ENCODE data around the gene AKAP6. TPM values are rescaled to one million over a fixed set of nuclear protein-coding genes. Genes with fewer than 3 reads are reported as not detected.
"Not testable (repeated sequence)": the region's sequence is repeated elsewhere in the genome, so short reads cannot be mapped to it uniquely, and the experiment has no call there.

The AKAP6 gene
- total RNA-seq, 1 donor from 2014 or later = 249 TPM

DNA sequence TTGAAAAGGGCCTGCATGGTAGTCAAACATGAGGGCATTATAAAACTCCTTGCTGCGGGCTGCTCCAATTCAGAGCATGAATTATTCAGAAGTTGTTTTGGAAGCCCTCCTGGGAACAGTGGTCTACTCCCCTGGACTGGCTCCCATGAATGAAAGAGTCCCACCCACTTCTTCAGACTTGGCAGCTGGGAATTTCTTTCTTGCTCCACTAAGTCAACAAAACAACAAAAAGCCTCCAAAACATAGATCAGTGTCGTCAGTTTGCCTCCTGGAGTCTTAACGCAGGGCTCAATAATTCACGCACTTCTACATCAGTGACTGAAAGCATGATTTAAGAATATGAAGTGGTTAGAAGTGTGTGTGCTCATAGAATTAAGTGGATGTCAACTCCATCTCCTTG lies 37.9 kb downstream of the AKAP6 start:
- intact Hi-C loops (cut with DNase I) = no loop called here
- no peak for DNase-seq (ENCODE audit: low spot score)

DNA sequence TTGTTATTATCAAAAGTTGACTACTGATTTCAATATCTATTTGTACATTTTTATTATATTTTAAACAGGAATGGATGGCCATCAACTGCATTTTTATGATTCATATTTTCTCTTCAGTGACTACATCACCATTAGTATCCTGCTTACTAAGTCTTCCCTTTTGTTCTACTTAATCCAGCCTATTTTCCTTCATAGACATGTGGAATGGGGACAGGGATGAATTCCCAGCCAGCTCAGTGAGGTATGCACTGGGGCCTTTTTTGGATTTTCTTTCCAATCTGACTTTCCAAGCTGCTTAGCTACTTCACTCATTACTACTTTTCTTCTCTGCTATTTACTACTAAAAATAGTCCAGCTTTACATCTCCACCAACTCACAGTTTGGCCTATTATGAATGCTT lies 38.4 kb downstream of the AKAP6 start:
- intact Hi-C loops (cut with DNase I) = no loop called here
- DNase-seq (ENCODE audit: low spot score) = no peak

DNA sequence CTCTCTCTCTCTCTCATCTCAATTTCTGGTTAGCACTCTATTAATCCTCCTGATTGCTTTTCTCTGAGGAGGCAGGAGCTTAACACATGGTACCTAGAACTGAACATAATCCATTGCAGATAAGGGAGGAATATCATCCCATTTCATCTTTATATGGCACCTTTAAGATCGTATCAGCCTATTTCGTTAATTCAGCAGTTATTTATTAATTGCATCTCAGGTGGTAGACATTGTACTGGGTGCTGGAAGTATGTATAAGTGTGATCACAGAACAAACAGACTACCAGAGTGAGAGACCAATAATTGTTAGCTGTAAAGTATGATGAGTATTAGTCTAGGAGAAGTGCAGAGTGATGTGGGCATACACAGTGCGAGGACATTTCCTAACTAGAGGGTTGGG lies 39.0 kb downstream of the AKAP6 start:
- intact Hi-C loops (cut with DNase I) = no loop called here

DNA sequence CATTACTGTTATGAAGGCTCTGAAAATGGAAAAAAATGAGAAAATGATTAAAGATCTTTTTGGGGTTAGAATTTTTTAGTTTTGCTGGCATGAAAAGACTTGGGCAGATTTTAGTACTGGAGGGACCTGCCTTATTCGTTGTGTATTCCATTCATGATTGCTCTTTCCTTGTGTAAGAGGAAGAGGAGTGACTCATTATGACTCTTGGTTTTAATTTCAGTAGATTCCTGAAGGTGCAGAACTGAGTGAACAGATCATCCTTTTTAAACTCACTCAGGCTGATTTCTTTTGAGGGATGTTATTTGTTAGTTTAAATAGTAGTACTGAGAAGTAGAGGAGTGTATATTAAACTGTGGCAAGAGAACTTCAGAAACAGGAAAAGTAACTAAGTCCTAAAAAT lies 41.6 kb downstream of the AKAP6 start:
- intact Hi-C loops (cut with DNase I) = no loop called here
- no peak for DNase-seq (ENCODE audit: low spot score)

More for the DNA sequence above, 39.0 kb downstream of the AKAP6 start:
- DNase-seq (ENCODE audit: low spot score) = no peak

DNA sequence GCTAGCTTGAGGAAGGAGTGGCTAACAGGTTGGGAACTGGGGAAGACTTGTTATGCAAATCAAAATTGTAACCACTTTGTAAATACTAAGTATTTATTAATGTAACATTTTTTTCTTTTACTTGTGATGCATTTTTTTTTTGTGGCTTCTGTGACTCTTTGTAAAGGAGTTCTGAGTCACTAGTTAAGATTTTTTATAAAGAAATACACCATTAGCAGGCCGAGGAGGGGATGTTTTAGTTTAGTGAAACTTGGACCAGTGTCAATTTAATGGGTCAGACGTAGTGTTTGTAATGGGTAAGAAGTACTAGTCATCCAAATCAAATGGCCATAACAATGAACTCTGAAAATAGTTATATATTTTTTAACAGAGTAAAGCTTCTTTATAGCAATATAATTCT lies 43.1 kb downstream of the AKAP6 start:
- intact Hi-C loops (cut with DNase I) = no loop called here
- no peak for DNase-seq (ENCODE audit: low spot score)

DNA sequence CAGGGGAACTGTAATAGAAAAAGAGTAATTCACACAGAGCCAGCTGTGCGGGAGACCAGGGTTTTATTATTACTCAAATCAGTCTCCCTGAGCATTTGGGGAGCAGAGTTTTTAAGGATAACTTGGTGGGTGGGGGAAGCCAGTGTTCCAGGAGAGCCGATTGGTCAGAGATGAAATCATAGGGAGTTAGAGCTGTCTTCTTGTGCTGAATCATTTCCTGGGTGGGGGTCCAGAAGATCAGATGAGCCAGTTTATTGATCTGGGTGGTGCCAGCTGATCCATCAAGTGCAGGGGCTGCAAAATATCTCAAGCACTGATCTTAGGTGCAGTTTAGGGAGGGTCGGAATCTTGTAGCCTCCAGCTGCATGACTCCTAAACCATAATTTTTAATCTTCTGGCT lies 44.1 kb downstream of the AKAP6 start:
- DNase-seq (ENCODE audit: low spot score); intact Hi-C loops (cut with DNase I): not testable (repeated sequence)

DNA sequence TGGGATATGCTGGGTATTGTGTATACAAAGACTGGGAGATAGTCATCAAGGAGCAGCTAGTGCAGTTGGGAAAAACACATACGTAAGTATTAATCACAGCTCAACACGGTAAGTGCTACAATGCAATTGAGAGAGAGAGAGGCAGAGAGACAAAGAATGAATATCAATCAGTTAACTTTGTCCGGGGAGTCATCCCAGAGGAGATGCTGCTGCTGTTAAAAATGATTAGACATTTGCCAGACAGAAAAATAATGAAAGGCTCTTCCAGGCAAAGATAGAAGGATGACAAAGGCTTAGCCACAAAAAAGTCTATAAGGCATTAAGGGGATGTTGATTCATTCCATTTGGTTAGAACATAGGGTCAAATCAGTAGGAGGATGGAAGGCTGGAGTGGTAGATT lies 45.1 kb downstream of the AKAP6 start:
- intact Hi-C loops (cut with DNase I) = no loop called here

DNA sequence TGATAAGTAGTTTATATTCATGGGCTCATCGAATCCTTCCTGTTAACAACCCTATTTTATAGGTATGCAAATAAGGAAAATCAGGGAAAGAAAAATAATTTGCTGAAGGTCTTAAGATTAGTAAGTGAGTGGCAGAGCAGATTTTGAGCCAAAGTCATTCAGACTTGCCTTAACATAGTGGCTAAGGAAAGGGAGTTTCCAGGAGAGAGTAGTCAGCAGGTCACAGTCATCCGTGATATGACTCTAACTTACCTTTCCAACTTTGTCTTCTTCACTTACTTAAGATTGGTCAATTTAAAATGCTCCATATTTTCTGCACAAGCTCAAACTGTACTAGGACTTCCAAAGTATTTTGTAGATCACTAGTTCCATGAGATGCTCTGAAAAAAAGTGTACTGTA lies 46.6 kb downstream of the AKAP6 start:
- DNase-seq (ENCODE audit: low spot score) = no peak
- intact Hi-C loops (cut with DNase I) = no loop called here

More for the DNA sequence above, 45.1 kb downstream of the AKAP6 start:
- no peak for DNase-seq (ENCODE audit: low spot score)

DNA sequence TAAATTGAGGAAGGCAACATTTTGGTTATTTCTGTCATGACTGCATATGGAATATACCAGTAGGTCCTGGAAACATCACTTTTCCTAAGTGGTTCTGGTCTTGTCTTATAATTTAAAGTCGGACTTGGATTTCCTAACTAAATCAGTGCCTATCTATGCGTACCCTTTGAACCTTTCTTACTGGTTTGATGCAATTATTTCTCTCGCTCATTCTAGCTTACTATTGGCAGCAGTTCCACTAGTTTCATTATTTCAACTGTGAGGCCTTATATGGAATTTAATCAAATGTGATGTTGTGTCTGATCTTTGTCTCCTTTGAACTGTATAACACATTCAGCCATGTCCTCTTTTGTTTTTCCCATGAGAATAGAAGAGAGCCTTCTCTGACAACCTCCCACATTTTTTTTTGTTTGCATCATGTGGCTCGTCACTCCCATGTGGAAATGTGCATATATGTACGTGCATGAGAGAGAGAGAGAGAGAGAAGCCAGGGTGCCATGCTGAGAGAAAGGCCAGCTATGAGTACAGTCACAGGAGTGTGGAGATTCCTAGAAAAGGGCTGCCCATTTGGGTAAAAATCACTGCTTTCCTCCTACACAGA lies 48.0 kb downstream of the AKAP6 start:
- DNase-seq (ENCODE audit: low spot score) = no peak
- intact Hi-C loops (cut with DNase I) = no loop called here

DNA sequence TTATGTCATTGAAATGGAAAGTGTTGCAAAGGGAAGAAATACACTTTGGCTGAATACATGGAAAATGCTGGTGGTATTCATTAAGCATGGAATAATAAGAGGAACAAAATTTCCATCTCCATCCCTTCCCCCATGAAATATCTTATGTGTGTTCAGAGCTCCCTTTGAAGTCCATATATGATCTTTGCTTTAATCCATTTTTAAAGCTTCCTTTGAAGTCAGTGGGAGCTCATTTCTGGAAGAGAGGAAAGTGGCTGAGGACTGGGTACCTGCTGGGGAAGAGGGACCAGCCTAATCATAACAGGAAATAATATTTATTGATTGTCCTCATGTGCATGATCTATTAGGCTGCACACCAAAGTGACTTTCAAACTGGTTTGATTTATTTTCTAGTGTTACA lies 49.2 kb downstream of the AKAP6 start:
- intact Hi-C loops (cut with DNase I) = no loop called here
- no peak for DNase-seq (ENCODE audit: low spot score)

DNA sequence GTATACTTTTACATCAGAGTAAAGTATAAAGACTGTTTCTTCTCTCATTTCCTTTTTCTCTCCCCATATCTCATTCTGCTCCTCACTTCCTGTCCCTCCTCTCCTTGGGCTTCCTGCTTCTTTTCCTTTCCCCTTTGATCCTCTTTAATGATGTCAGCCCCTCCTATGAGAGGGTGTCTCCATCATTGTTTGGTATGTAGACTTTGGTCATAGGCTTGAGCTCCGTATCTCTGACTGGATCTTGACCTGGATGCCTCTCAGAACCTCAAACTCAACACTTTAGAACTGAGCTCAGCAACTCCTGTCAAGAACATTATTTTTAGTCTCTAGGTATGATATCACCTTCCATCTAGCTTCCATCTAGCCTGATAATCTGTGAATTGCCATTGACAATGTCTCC lies 50.3 kb downstream of the AKAP6 start:
- intact Hi-C loops (cut with DNase I) = no loop called here
- no peak for DNase-seq (ENCODE audit: low spot score)

DNA sequence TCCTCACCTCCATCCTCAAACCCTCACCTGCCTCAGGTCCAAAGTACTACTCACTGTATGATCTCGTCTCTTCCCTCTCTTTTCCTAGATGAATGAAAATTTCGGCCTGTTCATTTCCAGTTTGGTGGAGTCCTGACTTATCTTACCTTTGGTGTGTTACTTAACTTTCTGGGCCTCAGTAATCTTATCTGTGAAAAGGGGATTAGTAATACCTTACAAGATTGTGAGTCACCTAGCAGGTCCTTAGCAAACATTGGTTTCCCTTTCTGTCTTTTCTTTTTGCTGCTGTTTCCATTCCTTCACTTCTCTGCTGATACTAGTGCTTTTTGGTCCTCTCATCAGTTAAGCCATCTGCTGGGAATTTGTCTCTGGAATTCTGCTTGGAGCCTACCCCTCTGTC lies 52.8 kb downstream of the AKAP6 start:
- intact Hi-C loops (cut with DNase I) = loop anchor here (10.0 kb wide), 1 partner anchor 447 kb away; no protein-coding TSS in a partner anchor

DNA sequence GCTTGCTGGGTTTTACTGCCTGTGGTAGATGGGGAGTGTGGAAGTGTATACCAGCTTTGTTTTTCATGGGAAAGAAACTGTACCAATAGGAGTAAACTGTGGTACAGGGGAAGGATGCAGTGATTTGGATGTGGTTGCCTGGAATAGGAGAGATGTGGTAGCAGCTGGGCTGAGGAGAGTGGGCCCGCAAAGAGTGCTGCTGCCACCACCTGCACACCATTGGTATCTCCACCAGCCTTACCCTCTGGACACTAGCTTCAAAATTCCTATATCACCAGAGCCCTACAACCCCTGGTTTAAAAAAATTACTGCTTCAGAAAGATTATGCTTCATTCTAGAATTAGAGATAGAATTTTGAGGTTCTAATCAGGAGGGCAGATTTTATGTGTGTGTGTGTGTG lies 53.6 kb downstream of the AKAP6 start:
- intact Hi-C loops (cut with DNase I) = loop anchor here (10.0 kb wide), 1 partner anchor 448 kb away; no protein-coding TSS in a partner anchor
- no peak for DNase-seq (ENCODE audit: low spot score)

More for the DNA sequence above, 52.8 kb downstream of the AKAP6 start:
- DNase-seq (ENCODE audit: low spot score) = no peak

DNA sequence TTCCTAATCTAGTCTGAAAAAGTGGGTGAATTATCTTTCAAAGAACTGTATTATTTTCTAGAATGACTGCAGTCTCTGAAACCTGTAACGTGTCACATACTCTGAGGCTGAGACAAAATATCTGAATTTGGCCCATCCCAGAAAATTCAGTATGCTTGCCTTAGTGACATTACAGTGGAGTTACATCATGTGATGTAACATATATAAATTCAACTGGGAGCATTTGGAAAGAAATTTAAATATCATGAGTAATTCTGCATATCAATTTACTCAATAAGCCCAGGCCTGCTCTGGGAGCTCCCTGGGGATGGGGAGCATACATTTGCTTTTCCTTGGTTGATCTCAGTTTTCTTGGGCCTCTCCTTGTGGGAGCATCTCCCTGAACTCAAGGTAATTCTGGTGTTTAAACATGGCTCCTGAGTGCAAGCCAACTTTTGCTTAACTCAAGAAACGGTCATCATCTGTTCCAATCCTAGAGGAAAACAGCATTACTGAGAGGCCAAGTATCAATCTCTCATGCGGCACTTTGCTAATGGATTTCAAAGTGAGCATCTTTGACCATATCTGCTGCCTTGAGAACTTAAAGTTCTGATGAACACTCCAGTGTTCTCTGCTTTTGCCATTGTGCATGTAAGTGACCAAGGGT lies 54.4 kb downstream of the AKAP6 start:
- intact Hi-C loops (cut with DNase I) = loop anchor here (10.0 kb wide), 1 partner anchor 449 kb away; no protein-coding TSS in a partner anchor

DNA sequence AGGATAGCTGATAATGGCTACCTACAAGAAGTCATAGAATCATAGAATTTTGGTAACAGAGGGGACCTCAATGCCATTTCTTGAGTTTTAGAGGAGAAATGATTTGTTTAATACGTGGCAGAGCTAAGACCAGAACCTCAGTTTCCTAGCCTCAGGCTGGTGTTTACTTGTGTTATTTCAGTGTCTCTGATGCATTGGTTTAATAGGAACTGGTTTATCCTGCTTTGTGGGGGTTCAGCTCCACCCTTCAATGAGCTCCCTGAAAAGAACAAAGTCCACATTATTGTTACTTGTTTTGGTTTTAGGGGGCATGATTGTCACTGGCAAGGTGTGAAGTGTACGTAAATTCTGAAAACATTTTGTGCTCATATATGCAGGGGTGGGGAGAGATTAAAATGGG lies 55.4 kb downstream of the AKAP6 start:
- intact Hi-C loops (cut with DNase I) = loop anchor here (10.0 kb wide), 1 partner anchor 450 kb away; no protein-coding TSS in a partner anchor

More for the DNA sequence above, 54.4 kb downstream of the AKAP6 start:
- no peak for DNase-seq (ENCODE audit: low spot score)

DNA sequence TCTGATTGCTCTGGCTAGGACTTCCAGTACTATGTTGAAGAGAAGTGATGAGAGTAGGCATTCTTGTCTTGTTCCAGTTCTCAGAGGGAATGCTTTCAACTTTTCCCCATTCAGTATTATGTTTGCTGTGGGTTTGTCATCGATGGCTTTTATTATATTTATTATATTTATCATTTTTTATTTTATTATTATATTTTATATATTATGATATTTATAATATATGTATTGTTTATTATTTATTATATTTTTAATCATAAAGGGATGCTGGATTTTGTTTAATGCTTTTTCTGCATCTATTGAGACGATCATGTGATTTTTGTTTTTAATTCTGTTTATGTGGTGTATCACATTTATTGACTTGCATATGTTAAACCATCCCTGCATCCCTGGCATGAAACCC lies 58.2 kb downstream of the AKAP6 start:
- not testable (repeated sequence) for DNase-seq (ENCODE audit: low spot score)
- intact Hi-C loops (cut with DNase I) = loop anchor here (10.0 kb wide), 1 partner anchor 452 kb away; no protein-coding TSS in a partner anchor

More for the DNA sequence above, 55.4 kb downstream of the AKAP6 start:
- DNase-seq (ENCODE audit: low spot score) = no peak

DNA sequence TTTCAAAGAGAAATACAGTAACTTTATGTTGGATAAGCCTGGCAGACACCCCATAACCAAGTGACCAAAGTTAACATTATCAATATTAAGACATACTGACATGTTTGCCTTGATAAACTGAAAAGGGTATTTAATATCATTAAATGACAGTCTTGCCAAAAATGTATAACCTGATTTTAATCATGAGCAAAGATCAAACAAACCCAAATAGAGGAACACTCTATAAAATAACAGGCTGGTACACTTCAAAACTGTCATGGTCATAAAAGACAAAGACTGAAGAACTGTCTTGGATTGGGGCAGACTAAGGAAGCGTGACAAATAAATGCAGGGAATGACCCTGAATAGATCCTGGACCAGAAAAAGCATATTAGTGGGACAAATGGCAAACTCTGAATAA lies 64.0 kb downstream of the AKAP6 start:
- DNase-seq (ENCODE audit: low spot score) = no peak

DNA sequence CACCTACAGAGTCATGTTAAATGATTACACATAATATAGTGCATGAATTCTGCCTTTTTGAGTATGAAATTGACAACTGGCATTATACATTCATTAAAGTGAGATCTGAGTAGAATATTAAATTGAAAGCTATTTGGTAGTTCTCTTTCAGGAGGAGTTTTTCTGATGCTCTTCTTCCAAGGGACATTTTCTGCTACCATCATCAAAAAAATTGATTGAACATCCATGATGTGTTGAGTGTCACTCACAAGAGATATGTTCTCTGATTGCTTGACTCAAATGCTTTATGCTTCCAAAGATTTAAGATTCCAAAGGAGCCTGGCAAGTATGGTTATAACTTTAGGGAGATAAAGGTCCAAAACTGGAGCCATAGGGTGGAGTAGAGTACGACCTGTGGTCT lies 64.9 kb downstream of the AKAP6 start:
- intact Hi-C loops (cut with DNase I) = no loop called here
- DNase-seq (ENCODE audit: low spot score) = no peak

More for the DNA sequence above, 64.0 kb downstream of the AKAP6 start:
- intact Hi-C loops (cut with DNase I) = no loop called here

DNA sequence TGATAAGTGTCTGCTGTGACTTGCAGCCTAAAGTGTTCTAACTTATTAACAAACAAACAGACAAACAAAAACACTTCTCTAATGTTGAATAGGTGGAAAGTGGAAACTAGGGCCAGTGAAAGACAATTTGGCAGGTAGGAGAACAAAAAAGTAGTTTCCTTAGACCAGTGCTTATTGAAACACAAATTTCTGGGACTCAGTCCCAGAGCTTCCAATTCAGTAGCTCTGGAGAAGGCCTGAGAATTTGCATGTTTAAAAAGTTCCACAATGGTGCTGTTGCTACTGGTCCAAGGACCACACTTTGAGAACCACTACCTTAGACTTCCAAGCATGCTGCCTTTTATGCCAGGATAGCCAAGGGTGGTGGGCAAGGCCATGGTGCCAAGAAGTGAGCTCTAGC lies 67.8 kb downstream of the AKAP6 start:
- intact Hi-C loops (cut with DNase I) = no loop called here
- DNase-seq (ENCODE audit: low spot score) = no peak

DNA sequence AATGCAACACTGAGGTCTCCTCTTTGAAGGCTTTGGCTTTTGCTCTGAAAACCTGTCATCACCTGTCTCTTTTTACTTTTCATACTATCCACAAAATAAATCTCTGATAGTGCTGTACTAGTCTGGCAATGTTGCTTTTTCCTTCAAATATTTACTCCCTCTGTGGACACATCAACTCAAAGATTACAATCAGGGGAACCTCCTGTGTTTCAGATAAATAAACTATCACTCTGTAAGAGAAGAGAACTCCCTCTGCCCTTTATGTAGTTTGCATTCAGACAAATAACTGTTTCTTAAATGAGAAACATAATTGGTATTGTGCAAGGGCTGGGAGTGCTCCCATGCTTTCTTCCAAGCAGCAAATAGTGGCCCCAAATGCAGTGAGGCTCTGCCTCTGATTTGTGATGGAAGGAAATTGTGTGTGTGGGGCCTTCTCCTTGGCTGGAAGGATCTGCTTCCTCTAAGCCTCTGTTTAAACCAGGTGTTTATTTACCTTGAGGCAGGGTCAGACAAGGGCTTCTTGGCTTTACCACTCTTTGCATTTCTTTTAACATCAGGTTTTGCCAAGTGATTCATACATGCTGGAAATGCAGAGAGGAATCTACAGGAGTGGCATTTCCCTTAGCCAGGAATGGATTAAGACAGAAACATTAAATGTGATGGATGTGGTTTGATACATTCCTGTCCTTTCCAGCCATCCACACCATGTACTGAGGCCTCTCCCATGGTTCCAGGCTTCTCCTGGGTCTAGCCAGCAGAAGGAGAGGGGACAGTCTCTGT lies 69.0 kb downstream of the AKAP6 start:
- no peak for DNase-seq (ENCODE audit: low spot score)
- intact Hi-C loops (cut with DNase I) = no loop called here
